GM12875 (cell line): Measurements from ENCODE around the gene MAPK8.
A peak's percentile ranks its signal among the peaks of the same experiment; 100 is the strongest.

Experiments used
- H3K4me3 ChIP-seq: one replicate; pipeline ENCODE4 v1.5.1; 2011; ENCODE audit warnings: low read depth, low read length, control low read depth
- CTCF ChIP-seq: IDR thresholded peaks from 2 replicates; pipeline ENCODE4 v1.5.1; 2011; ENCODE audit warnings: low read depth, mild to moderate bottlenecking, control low read depth, inconsistent platforms, low read length, moderate library complexity, borderline replicate concordance; ENCODE audit not compliant: insufficient read depth

Gene MAPK8

GRCh38 chr10:48286356-48286755 is 20.1 kb upstream of the MAPK8 start:
- no peak overlapping the region for H3K4me3 ChIP-seq
- no peak for TF ChIP-seq CTCF

- H3K4me3 ChIP-seq = no peak overlapping the region
- no peak for TF ChIP-seq CTCF
Measured at GRCh38 chr10:48287417-48288391, 18.8 kb upstream of the MAPK8 start.

- no peak for TF ChIP-seq CTCF
Measured at GRCh38 chr10:48288661-48289060, 17.8 kb upstream of the MAPK8 start.

GRCh38 chr10:48289501-48290238 is 16.8 kb upstream of the MAPK8 start:
- peak; percentile 91 for TF ChIP-seq CTCF
- no peak overlapping the region for H3K4me3 ChIP-seq

More at GRCh38 chr10:48288661-48289060, 17.8 kb upstream of the MAPK8 start:
- no peak overlapping the region for H3K4me3 ChIP-seq

- H3K4me3 ChIP-seq = no peak overlapping the region
Measured at GRCh38 chr10:48290286-48290685, 16.2 kb upstream of the MAPK8 start.

GRCh38 chr10:48291190-48291589 is 15.3 kb upstream of the MAPK8 start:
- no peak overlapping the region for H3K4me3 ChIP-seq
- no peak for TF ChIP-seq CTCF

More at GRCh38 chr10:48290286-48290685, 16.2 kb upstream of the MAPK8 start:
- no peak for TF ChIP-seq CTCF

- TF ChIP-seq CTCF = no peak
- H3K4me3 ChIP-seq = no peak overlapping the region
Measured at GRCh38 chr10:48292616-48293015, 13.9 kb upstream of the MAPK8 start.
